ENCODE results near the gene ZFHX3.

ZFHX3 gene

GRCh38 chr16:72946474-72947194 lies 101.3 kb downstream of the ZFHX3 start:
- no peak for DNase-seq

- no peak for DNase-seq
Measured at GRCh38 chr16:72946063-72946462, 101.9 kb downstream of the ZFHX3 start.

- no peak for DNase-seq
Measured at GRCh38 chr16:72945611-72946010, 102.3 kb downstream of the ZFHX3 start.

GRCh38 chr16:72944757-72945485 lies 103.0 kb downstream of the ZFHX3 start:
- no peak for DNase-seq

GRCh38 chr16:72942021-72942420 lies 105.9 kb downstream of the ZFHX3 start:
- no peak for DNase-seq

- no peak for DNase-seq
Measured at GRCh38 chr16:72940886-72941285, 107.0 kb downstream of the ZFHX3 start.

GRCh38 chr16:72939247-72939646 lies 108.7 kb downstream of the ZFHX3 start:
- DNase-seq: no peak

GRCh38 chr16:72938795-72939164 lies 109.1 kb downstream of the ZFHX3 start:
- no peak for DNase-seq

GRCh38 chr16:72937916-72938794 lies 109.8 kb downstream of the ZFHX3 start:
- no peak for DNase-seq

- DNase-seq: no peak
Measured at GRCh38 chr16:72937360-72937759, 110.6 kb downstream of the ZFHX3 start.

GRCh38 chr16:72936408-72936807 lies 111.5 kb downstream of the ZFHX3 start:
- no peak for DNase-seq

GRCh38 chr16:72935896-72936295 lies 112.0 kb downstream of the ZFHX3 start:
- DNase-seq: no peak

- no peak for DNase-seq
Measured at GRCh38 chr16:72934636-72935403, 113.1 kb downstream of the ZFHX3 start.

- no peak for DNase-seq
Measured at GRCh38 chr16:72932677-72933335, 115.1 kb downstream of the ZFHX3 start.

GRCh38 chr16:72932050-72932449 lies 115.9 kb downstream of the ZFHX3 start:
- DNase-seq: no peak

- DNase-seq: no peak
Measured at GRCh38 chr16:72930396-72930795, 117.5 kb downstream of the ZFHX3 start.

GRCh38 chr16:72928090-72928981 lies 119.6 kb downstream of the ZFHX3 start:
- DNase-seq: no peak

GRCh38 chr16:72927199-72928089 lies 120.5 kb downstream of the ZFHX3 start:
- no peak for DNase-seq

- no peak for DNase-seq
Measured at GRCh38 chr16:72926177-72927070, 121.5 kb downstream of the ZFHX3 start.
